Mesendoderm (in vitro differentiated cells): ENCODE data around the gene E2F8.

Experiments used
- DNase-seq: peaks from one replicate; pipeline ENCODE4 v3.0.0; 2013
- H2AK5ac ChIP-seq: 2 replicates; pipeline ENCODE4 v1.6.1; 2013; ENCODE audit warnings: low read length, inconsistent platforms
- H2BK120ac ChIP-seq: 2 replicates; pipeline ENCODE4 v1.6.1; 2013; ENCODE audit warnings: low read depth, mild to moderate bottlenecking, low read length, moderate library complexity, mixed read lengths
- H2BK15ac ChIP-seq: replicated peaks from 2 replicates; pipeline ENCODE4 v1.6.1; 2013; ENCODE audit warnings: low read depth, mild to moderate bottlenecking, moderate library complexity
- H2BK5ac ChIP-seq: 2 replicates; pipeline ENCODE4 v1.6.1; 2013; ENCODE audit warnings: low read length, inconsistent platforms
- H3K18ac ChIP-seq: 2 replicates; pipeline ENCODE4 v1.6.1; 2013; ENCODE audit warnings: mild to moderate bottlenecking, low read length, mixed read lengths
- H3K23ac ChIP-seq: one replicate; pipeline ENCODE4 v1.6.1; 2013; ENCODE audit warnings: low read length
- H3K27ac ChIP-seq: 2 replicates; pipeline ENCODE4 v1.5.1; 2013; ENCODE audit warnings: low read depth, mild to moderate bottlenecking, inconsistent platforms, low read length, moderate library complexity
- H3K27me3 ChIP-seq: 2 replicates; pipeline ENCODE4 v1.6.1; 2013; ENCODE audit warnings: low read length, control low read depth, mild to moderate bottlenecking, inconsistent platforms; ENCODE audit not compliant: insufficient read depth, poor library complexity
- H3K36me3 ChIP-seq: 2 replicates; pipeline ENCODE4 v1.6.1; 2013; ENCODE audit warnings: low read length, inconsistent platforms; ENCODE audit not compliant: control insufficient read depth, insufficient read depth
- H3K4ac ChIP-seq: one replicate; pipeline ENCODE4 v1.6.1; 2013; ENCODE audit warnings: low read depth, mild to moderate bottlenecking, low read length, moderate library complexity
- H3K4me1 ChIP-seq: 2 replicates; pipeline ENCODE4 v1.6.1; 2013; ENCODE audit warnings: low read depth, low read length, inconsistent platforms; ENCODE audit not compliant: control insufficient read depth
- H3K4me2 ChIP-seq: 2 replicates; pipeline ENCODE4 v1.6.1; 2013; ENCODE audit warnings: low read length
- H3K4me3 ChIP-seq: 2 replicates; pipeline ENCODE4 v1.5.1; 2013; ENCODE audit warnings: mild to moderate bottlenecking, low read length
- H3K56ac ChIP-seq: one replicate; pipeline ENCODE4 v1.6.1; 2013; ENCODE audit warnings: low read length
- H3K79me1 ChIP-seq: 2 replicates; pipeline ENCODE4 v1.6.1; 2013; ENCODE audit warnings: low read length, inconsistent platforms
- H3K79me2 ChIP-seq: 2 replicates; pipeline ENCODE4 v1.6.1; 2013; ENCODE audit warnings: mild to moderate bottlenecking, low read length; ENCODE audit not compliant: control insufficient read depth, insufficient read depth
- H3K9ac ChIP-seq: 2 replicates; pipeline ENCODE4 v1.6.1; 2013; ENCODE audit warnings: low read length, inconsistent platforms
- H4K5ac ChIP-seq: one replicate; pipeline ENCODE4 v1.6.1; 2013; ENCODE audit warnings: low read length
- H4K8ac ChIP-seq: one replicate; pipeline ENCODE4 v1.6.1; 2013; ENCODE audit warnings: low read depth, mild to moderate bottlenecking, control low read depth, low read length, moderate library complexity
- WGBS: extraction: QIAGEN DNeasy Blood & Tissue Kit; methylation state at CpG from one replicate; pipeline ENCODE4 v1.1.7; 2013; ENCODE audit warnings: low lambda C conversion rate, missing lambda C conversion rate; ENCODE audit not compliant: insufficient coverage; ENCODE audit errors: extremely low coverage; 5-methylcytosine and 5-hydroxymethylcytosine counted together

The E2F8 gene

GRCh38 chr11:19176629-19177186 is 64.0 kb downstream of the E2F8 start:
- Histone ChIP-seq H3K18ac (no peak overlapping the region), H3K79me1 (no peaks in the 10 kb centered on the region), H4K5ac (no peak overlapping the region), H3K9ac (no peak overlapping the region), H2BK5ac (no peak overlapping the region), H3K23ac (no peak overlapping the region), H2AK5ac (no peak overlapping the region), H2BK120ac (no peak overlapping the region), H4K8ac (no peak overlapping the region), H3K4me2 (no peak overlapping the region), H3K4me3 (no peak overlapping the region), H3K36me3 (no peaks in the 10 kb centered on the region), H3K79me2 (no peaks in the 10 kb centered on the region), H3K27me3 (no peaks in the 10 kb centered on the region), H3K4me1 (no peaks in the 10 kb centered on the region), H3K27ac (no peak overlapping the region), H3K56ac (no peak overlapping the region), H2BK15ac (no peak overlapping the region), H3K4ac (no peak overlapping the region)
- no CpG with 5 or more reads among the region's 2 CpGs for WGBS
- peak; percentile 55 for DNase-seq
